ENCODE results near the gene KLHL42. TPM values are rescaled to one million over a fixed set of nuclear protein-coding genes. Genes with fewer than 3 reads are reported as not detected.
"Not testable (repeated sequence)": the region's sequence is repeated elsewhere in the genome, so short reads cannot be mapped to it uniquely, and the experiment has no call there.

The KLHL42 gene, protein sequence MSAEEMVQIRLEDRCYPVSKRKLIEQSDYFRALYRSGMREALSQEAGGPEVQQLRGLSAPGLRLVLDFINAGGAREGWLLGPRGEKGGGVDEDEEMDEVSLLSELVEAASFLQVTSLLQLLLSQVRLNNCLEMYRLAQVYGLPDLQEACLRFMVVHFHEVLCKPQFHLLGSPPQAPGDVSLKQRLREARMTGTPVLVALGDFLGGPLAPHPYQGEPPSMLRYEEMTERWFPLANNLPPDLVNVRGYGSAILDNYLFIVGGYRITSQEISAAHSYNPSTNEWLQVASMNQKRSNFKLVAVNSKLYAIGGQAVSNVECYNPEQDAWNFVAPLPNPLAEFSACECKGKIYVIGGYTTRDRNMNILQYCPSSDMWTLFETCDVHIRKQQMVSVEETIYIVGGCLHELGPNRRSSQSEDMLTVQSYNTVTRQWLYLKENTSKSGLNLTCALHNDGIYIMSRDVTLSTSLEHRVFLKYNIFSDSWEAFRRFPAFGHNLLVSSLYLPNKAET
- total RNA-seq: 5.5 TPM
- long read RNA-seq, full-length matches to known transcripts: 16 of 18 reads
- long read RNA-seq, partial matches to known transcripts: 1 of 18 reads
- long read RNA-seq, other reads (novel, unspliced or antisense): 1 of 18 reads

DNA sequence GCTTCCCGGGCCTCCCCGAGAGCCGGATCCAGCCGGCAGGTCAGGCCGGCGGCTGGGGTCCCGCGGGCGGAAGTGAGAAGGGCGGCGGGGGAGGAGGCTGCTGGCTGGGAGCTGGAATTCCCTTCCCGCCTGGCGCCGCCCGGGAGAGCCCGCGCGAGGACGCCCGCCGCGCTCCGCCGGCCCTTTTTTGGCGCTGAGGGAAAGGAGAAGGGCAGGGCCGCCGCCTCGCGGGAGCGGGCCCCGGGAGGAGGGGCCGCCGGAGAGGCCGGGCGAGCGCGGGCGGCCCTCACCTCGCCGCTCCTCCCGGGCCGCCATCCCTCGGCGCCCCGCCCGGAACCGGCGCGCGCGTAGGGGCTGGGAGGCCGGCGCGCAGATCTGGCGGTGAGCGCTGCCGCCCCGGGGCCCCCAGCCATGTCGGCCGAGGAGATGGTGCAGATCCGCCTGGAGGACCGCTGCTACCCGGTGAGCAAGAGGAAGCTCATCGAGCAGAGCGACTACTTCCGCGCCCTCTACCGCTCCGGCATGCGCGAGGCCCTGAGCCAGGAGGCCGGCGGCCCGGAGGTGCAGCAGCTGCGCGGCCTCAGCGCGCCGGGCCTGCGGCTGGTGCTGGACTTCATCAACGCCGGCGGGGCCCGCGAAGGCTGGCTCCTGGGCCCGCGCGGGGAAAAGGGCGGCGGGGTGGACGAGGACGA is at the start of gene KLHL42, which contains the start of gene MANSC4:
Gene KLHL42, plus strand, starts transcription at position 314 of the 692 bp plus-strand sequence. Its CDS starts 98 bp downstream, at position 412.
Gene MANSC4, minus strand, starts transcription at position 317 of the 692 bp plus-strand sequence. CDS start 8,960 bp downstream, outside the sequence.
- intact Hi-C loops (cut with micrococcal nuclease): no loop called here

DNA sequence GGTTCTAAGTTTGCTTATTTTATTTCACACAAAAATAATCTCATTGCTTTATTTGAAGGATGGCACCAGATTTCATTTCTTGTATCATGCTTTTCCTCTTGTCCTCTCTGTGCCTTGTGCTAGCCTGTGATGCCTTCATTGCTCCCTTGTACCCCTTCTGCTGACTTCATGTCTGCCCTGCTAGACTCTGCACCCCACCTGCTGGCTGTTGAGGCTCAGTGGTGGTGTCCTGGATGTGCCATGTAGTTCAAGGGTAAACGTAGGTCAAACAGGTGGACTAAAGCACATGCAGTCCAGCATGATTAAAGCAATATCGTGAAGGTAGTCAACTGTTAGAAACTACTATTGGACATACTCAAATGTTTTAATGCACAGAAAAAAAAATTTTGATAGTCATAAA is 47.8 kb upstream of the KLHL42 start:
- H3K9me3 ChIP-seq (replicated peaks): no peaks in the 10 kb centered on the region
- H3K36me3 ChIP-seq: peaks cover 55% of the 10 kb centered on the region
- intact Hi-C loops (cut with micrococcal nuclease): loop anchor here (5.0 to 10.0 kb wide), 2 partner anchors 90 to 213 kb away; no protein-coding TSS in a partner anchor
- H3K4me1 ChIP-seq: no peaks in the 10 kb centered on the region
- no peak overlapping the region for H3K4me3 ChIP-seq
- no peaks in the 10 kb centered on the region for H3K27me3 ChIP-seq (ENCODE audit: low read depth)
- TF ChIP-seq, protein P1, sequence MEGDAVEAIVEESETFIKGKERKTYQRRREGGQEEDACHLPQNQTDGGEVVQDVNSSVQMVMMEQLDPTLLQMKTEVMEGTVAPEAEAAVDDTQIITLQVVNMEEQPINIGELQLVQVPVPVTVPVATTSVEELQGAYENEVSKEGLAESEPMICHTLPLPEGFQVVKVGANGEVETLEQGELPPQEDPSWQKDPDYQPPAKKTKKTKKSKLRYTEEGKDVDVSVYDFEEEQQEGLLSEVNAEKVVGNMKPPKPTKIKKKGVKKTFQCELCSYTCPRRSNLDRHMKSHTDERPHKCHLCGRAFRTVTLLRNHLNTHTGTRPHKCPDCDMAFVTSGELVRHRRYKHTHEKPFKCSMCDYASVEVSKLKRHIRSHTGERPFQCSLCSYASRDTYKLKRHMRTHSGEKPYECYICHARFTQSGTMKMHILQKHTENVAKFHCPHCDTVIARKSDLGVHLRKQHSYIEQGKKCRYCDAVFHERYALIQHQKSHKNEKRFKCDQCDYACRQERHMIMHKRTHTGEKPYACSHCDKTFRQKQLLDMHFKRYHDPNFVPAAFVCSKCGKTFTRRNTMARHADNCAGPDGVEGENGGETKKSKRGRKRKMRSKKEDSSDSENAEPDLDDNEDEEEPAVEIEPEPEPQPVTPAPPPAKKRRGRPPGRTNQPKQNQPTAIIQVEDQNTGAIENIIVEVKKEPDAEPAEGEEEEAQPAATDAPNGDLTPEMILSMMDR (IDR thresholded peaks at IDR 0.05; ENCODE audit: borderline replicate concordance): no peak
- DNase-seq: no peak
- no peak overlapping the region for H3K27ac ChIP-seq (replicated peaks)

More for the DNA sequence above, at the start of gene KLHL42, which contains the start of gene MANSC4:
- Histone ChIP-seq H3K4me3 (peak within 1 kb of the TSS; percentile 78), H3K27me3 (ENCODE audit: low read depth) (no peaks in the 10 kb centered on the region), H3K36me3 (peaks cover 3% of the 10 kb centered on the region), H3K27ac (replicated peaks) (peak within 1 kb of the TSS; percentile 92), H3K9me3 (replicated peaks) (no peaks in the 10 kb centered on the region), H3K4me1 (peaks cover 39% of the 10 kb centered on the region)
- TF ChIP-seq, protein P1 (IDR thresholded peaks at IDR 0.05; ENCODE audit: borderline replicate concordance): no peak
- peak; percentile 76 for DNase-seq

DNA sequence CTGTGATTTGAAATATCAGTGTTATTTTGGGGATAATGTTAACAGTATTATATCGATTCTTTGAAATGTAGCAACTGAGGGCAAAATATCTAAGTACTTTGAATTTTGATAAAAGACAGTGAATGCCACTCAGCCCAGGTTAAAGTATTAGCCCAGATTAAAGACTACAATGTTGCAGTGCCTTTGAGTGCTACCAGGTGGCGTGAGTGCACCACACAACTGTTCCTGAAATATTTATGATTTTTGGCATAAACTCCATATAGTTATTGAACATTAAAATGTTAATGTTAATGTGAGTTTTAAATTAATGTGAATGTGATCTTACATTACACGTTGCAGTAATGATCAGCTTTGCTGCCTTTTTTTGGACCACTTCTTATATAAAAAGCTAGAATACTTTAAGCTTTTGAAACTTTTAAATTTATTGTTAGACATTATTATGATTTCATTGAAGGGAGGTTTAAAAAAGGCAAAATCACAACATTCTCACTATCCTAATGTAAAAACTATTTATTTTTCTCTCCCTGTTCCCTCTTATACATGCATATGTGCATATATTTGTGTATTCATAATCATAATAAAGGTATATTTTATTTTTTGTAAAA is 46.9 kb upstream of the KLHL42 start:
- intact Hi-C loops (cut with micrococcal nuclease): loop anchor here (5.0 to 10.0 kb wide), 2 partner anchors 89 to 212 kb away; no protein-coding TSS in a partner anchor
- Histone ChIP-seq H3K9me3 (replicated peaks) (no peaks in the 10 kb centered on the region), H3K27me3 (ENCODE audit: low read depth) (no peaks in the 10 kb centered on the region), H3K4me3 (no peak overlapping the region), H3K36me3 (peaks cover 57% of the 10 kb centered on the region), H3K4me1 (no peaks in the 10 kb centered on the region), H3K27ac (replicated peaks) (no peak overlapping the region)
- TF ChIP-seq, protein P1 (IDR thresholded peaks at IDR 0.05; ENCODE audit: borderline replicate concordance): peak; percentile 82
- DNase-seq: no peak

DNA sequence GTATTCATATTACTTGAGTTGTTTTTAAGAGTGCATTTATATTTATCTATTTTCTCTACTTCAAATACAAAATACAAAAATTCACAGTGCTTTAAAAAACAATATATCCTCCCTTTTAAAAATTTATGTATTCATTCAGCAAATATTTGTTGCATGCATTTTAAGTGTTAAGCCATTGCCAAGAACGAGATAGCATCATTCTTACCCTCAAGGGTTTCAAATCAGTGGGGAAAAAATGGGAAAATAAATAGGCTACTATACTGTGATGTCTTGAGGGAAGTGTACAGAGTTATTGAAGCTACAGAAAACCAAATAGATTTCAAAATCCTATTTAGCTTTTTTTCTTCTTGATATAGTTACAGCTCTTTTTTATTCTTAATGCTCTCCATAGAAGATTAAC is 46.2 kb upstream of the KLHL42 start:
- DNase-seq: no peak
- intact Hi-C loops (cut with micrococcal nuclease): loop anchor here (5.0 to 10.0 kb wide), 2 partner anchors 89 to 211 kb away; no protein-coding TSS in a partner anchor
- Histone ChIP-seq H3K27me3 (ENCODE audit: low read depth) (no peaks in the 10 kb centered on the region), H3K27ac (replicated peaks) (no peak overlapping the region), H3K36me3 (peaks cover 62% of the 10 kb centered on the region), H3K4me3 (no peak overlapping the region), H3K9me3 (replicated peaks) (no peaks in the 10 kb centered on the region), H3K4me1 (no peaks in the 10 kb centered on the region)
- TF ChIP-seq, protein P1 (IDR thresholded peaks at IDR 0.05; ENCODE audit: borderline replicate concordance): no peak

DNA sequence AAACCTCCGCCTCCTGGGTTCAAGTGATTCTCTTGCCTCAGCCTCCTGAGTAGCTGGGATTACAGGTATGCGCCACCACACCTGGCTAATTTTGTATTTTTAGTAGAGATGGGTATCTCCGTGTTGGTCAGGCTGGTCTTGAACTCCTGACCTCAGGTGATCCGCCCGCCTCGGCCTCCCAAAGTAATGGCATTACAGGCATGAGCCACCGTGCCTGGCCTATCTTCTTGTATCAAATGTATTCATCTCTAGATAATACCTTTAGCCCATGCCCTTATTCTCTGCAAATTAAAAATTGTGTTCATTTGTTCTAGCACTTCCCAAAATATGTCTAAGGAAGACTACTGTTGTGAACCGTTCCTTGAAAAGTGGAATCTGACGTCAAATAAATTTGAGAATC is 45.7 kb upstream of the KLHL42 start:
- not testable (repeated sequence) for H3K27ac ChIP-seq (replicated peaks); H3K27me3 ChIP-seq (ENCODE audit: low read depth); H3K4me3 ChIP-seq; H3K4me1 ChIP-seq; H3K9me3 ChIP-seq (replicated peaks); DNase-seq
- intact Hi-C loops (cut with micrococcal nuclease): loop anchor here (5.0 to 10.0 kb wide), 2 partner anchors 88 to 210 kb away; no protein-coding TSS in a partner anchor
- peaks cover 67% of the 10 kb centered on the region for H3K36me3 ChIP-seq
